Activated CD4-positive, alpha-beta T cell treated with anti-CD3 and anti-CD28 coated beads, Interleukin-2, amount 50 U/mL, for 24 hours (primary cell): ENCODE results near the gene LMX1B.
"Not testable (repeated sequence)": the region's sequence is repeated elsewhere in the genome, so short reads cannot be mapped to it uniquely, and the experiment has no call there.

ENCODE experiments used
- DNase-seq, 2 donors: peaks; one replicate each; pipeline ENCODE4 v3.0.0-alpha.2; 2020; ENCODE audit warnings: low read depth in 1 of 2, low spot score in 1 of 2

LMX1B gene

DNA sequence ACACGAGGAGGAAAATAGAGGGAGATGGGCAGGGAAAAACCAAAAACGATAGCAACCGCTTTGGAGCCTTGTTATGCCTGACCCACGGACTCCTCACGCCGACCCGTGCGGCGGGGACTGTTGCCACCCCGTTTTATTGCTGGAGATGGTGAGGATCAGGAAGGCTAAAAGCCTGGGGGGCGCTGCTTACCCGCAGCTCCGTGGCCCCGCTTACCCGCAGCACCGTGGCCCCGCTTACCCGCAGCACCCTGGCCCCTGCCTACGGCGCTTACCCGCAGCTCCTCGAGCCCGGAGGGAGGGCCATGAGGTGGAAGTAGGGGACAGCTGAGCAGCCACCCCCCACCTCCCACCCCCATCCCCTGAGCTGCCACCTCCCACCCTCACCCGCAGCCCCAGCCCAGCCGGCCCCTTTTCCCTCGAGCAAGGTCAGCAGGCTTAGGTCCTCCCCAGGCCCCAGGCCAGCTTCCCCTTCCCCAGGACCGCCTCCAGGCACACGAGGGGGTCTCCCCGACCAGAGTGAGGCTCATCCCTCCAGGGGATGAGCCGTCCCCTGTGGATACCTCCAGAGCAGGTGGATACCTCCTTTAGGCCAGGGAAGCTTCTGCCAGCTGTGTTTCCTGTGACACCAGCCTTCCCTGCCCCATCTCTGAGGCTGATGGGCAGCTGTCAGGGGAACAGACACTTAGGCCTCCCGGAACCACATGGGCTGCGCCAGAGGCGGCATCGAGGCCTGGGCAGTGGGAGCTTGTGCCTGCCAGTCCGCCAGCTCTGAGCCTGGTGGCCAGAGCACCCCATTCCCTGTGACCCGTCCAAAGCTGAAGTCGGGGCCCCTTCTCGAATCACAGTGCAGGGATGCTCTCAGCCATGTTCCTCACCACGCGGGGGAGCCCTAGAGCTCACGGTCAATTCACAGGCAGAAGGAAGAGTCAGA, 92.3 kb downstream of the LMX1B start:
- DNase-seq, result peak; percentile 54 to 68

DNA sequence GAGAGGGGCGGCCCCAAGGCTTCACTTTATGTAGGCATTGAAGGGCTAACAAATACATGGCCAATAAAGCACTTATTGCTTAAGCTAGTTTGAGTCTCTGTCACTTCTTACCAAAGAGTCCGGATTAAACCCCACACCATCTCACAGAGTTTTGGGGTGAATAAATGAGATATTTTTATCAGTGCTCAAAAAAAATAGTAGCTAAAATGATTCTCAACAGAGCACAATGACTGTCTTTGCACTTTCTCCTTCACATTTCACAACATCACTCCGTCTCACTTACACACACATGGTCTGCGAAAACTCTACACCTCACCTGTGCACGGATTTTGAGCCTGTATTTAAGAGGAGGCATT, 92.9 kb downstream of the LMX1B start:
- DNase-seq, result no peak

DNA sequence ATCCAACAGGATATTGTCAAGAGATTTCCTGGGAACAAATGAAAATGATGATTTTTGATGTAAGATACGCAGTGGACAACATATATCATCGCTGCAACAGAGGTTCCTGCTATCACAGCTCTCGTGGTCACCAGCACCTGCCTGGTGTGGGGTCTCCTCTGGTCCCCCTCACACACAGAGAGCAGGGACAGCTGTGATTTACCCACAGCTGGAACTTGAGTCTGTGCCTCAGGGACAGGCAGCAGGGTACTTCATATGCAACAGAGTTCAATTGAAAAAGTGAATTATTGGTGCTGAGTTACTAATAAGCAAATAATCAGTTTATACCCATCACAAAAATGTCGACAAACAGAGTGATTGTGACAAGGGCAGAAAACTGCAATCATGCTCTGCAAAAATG, 93.4 kb downstream of the LMX1B start:
- DNase-seq, result no peak

DNA sequence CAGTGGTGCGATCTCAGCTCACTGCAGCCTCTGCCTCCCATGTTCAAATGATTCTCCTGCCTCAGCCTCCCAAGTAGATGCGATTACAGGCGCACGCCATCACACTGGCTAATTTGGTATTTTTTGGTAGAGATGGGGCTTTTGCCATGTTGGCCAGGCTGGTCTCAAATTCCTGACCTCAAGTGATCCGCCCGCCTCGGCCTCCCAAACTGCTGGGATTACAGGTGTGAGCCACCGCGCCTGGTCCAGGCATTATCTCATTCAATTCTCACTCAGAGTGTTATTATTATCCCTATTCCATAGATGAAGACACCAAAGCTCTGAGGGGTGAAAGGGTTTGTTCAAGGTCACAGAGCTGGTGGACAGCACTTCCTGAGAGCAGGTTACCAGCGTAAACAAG, 94.0 kb downstream of the LMX1B start:
- not testable (repeated sequence) for DNase-seq

DNA sequence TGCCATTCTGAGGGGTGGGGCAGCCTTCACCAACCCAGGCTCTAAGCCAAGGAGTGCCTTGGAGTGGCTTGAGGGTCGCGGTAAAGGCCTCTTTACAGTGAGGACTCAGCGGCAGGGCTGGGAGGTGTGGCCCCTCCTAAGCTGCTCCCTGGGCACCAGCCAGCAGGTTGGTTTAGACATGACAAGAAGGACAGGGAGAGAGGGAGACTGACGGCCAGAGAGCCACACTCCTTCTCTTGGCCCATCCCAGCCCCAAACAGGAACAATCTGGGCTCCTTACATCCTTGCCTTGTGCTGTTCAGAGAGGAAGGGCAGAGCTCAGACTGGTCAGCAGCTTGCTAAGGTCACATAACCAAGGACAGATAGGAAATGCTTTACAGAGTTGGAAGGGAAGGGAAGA, 94.5 kb downstream of the LMX1B start:
- DNase-seq, result no peak

DNA sequence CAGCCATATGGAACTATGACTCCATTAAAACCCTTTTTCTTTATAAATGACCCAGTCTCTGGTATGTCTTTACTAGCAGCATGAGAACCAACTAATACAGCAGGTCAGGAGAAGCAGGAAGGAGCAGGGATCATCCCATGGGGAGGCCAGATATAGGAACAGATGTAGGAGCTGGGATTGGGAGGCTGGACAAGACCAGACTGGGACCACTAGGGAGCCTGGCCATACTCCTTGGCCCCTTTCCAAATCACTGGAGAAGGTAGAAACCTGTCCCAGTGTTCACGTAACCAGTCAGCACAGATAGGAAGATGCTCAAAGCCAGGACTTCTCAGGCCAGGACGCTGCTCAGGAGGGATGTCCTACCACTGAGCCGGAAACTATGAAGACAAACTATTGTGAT, 95.5 kb downstream of the LMX1B start:
- DNase-seq, result no peak

DNA sequence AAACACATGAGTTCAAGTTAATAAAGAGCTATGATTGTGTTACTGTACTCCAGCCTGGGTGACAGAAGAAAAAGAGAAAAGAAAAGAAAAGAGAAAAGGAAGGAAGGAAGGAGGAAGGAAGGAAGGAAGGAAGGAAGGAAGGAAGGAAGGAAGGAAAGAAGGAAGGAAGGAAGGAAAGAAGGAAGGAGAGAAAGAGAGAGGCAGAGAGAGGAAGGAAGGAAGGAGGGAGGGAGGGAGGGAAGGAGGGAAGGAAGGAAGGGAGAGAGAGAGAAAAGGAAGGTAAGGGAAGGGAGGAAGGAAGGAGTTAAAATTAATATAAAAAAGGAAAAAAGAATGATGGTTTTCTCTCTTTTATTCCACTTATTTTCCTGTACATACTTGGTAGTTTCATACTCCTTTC, 101.7 kb downstream of the LMX1B start:
- no peak for DNase-seq

DNA sequence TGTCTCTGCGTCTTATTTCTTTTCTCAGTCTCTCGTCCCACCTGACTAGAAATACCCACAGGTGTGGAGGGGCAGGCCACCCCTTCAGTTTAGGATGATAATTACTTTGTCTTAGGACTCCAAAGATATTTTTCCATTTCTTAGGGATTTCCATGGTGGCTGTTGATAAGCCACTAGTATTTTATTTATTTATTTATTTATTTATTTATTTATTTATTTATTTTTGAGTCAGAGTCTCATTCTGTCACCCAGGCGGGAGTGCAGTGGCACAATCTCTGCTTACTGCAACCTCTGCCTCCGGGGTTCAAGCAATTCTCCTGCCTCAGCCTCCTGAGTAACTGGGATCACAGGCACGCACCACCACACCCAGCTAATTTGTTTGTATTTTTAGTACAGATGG, 103.7 kb downstream of the LMX1B start:
- DNase-seq, result not testable (repeated sequence)

DNA sequence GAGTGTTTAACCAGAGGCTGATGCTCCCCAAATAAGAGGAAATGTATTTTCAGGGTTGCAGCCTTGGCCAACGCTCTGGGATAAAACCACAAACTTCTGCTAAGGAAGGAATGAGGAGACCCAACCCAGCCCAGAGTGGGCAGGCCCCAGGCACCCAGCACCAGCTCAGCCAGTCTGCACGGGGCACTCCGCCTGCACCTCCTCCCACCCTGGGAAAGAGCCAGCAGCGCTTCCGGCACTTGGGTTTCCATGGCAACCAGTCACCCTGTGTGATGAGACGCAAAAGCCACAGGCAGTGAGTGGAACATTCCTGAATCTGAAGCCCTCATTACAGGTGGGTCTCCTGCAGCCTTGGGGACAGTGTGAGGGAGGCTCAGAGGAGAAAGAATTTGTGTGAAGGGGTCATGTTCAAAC, 105.9 kb downstream of the LMX1B start:
- peak; percentile 47 to 87 for DNase-seq

DNA sequence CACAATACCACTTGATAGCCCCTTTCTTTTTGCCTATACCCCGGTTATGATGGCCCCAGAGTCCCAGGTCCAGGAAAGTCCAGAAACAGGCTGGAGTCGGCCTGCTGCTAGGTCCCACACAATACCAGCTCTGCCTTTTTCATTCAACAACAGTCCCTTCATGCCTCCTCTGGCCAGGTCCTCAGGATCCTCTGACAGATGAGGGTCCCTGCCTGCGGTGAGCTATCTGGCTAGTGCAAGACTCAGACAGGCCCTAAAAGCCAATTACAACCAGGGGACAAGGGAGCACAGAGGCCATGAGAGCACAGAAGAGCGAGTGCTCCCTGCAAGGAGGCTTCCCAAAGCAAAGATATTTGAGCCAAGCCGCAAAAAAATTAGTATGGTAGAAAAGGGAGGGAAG, 106.3 kb downstream of the LMX1B start:
- DNase-seq, result no peak

DNA sequence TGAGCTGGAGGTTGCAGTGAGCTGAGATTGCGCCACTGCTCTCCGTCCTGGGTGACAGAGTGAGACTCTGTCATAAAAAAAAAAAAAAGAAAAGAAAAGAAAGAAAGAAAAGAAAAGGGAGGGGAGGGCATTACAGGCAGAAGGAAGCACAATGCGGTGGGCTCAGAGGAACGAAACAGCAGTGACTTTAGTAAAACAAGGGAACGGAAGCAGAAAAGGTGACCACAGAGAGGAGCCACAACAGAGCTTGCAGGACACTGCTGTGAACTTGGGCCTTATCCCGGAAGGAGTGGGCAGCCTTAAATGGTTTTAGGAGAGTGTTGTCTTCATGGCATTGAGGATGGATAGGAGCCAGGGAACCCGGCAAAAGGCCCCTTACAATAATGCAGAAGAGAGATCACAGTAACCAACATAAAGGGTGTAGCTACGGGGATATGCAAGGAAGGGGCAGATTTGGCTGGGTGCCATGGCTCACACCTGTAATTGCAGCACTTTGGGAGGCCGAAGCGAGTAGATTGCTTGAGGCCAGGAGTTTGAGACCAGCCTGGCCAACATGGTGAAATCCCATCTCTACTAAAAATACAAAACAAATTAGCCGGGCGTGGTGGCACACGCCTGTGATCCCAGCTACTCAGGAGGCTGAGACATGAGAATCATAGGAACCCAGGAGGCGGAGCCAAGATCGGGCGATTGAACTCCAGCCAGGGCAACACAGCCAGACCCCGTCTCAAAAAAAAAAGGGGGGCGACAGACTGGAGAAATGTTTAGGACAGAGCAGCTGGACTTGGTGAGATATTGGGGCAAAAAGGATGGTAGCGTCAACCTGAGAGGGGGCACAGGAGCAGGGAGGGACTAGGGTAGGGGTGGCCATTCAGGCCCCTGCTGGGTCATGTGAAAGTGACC, 107.2 kb downstream of the LMX1B start:
- DNase-seq, result no peak

DNA sequence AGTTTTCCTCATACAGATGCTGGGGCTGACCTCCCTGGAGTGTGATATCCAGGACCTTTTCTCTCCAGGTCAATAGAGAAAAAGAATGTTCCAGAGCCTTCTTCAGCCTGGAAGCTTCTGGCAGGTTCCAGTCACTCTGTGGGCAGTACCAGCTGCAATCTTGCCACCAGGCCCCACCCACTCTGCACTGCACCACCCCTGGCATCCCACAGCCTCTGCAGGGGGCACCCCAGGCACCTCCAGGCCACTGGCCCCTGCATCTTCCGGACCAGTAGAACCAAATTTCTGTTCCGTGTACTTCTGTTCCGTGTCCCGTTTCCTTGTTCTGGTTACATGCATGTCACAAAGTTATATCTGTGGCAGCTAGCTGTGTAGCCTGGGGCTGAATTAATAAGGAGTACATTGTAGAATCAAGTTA, 107.8 kb downstream of the LMX1B start:
- DNase-seq, result no peak

DNA sequence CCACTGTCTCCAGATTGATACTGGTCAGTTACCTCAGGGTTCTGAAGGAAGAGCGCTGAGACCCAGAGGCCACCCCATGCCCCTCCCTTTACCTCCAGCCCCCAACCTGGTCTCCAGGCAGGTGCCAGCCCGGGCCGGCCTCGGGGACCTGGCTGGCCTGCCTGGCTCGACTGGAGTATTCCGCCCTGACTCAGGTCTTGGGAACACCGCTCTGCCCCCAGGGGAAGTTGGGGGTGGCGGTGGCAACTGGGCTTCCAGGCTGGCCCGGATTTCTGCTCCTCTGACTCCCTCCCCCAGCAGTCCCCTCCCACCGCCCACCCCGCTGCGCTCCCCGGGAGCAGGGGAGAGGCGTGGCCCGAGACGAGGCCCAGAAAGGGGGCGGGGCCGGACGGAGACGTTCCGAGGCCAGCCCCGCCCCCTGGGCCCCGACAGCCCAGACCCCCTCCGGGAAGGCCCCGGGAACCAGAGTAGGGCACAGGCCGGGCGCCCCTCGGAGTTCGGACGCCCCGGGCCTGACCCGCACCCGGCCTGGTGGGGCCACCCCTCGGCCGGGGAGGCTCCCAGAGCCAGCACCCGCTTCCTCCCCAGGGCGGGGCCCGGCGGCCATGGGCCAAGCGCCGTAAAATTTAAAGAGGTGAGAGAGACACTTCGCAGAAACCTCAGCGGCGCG, 108.7 kb downstream of the LMX1B start:
- peak; percentile 83 to 88 for DNase-seq

DNA sequence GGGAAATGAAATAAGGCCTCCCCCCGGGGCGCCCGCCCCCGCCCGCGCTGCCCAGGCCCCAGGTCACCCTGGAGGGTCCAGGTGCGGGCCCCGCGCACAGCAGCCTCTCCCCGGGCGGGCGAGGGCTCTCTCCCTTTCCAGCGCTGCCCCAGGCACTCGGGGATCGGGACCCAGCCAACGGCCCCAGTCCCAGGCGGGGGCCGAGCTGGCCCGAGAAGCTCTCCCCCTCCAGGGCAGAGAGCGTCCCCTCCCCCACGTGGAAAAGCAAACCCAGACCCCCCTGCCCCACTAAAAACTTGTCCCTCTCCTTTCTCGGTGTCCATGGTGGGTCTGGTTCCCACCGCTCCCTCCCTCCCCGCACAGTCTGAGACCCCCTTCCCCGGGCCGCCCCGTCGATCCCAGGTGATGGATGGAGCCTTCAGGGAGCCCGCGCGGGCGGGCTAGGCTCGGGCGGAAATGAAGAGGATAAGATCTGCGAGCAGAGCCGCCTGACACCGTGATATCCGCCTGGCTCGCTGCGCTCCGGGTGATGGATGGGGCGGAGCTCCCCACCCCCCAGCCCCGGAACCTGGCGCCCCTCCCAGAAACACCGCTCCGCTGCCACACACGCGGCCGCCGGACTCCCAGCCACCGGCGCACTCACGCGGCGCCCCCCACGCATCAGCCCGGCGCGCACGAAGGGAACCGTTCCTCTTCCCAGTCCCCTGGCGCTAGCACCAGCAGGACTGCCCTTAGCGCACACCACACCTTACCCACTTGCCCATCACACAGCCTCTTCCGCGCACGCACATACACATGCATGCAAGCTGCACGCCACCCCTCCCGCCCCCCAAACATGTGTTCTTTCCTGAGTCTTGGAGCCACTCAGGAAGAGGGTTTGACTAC, 109.4 kb downstream of the LMX1B start:
- peak; percentile 52 to 63 for DNase-seq

DNA sequence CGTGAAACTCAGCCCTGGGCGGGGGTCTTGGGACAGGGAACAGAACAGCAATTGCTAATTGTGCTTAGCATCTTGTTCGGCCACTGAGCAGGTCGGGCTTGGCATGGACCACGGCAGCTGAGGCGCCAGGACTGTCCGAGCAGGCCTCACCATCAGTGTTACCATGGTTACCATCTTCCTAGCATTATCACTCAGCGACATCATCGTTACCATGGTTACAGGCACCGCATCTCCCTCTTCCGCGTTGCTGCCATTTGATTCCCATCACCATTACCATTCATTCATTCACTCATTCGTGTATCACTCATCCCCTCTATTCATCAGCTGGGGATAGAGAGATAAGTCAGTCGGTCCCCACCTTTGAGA, 110.1 kb downstream of the LMX1B start:
- DNase-seq, result no peak

DNA sequence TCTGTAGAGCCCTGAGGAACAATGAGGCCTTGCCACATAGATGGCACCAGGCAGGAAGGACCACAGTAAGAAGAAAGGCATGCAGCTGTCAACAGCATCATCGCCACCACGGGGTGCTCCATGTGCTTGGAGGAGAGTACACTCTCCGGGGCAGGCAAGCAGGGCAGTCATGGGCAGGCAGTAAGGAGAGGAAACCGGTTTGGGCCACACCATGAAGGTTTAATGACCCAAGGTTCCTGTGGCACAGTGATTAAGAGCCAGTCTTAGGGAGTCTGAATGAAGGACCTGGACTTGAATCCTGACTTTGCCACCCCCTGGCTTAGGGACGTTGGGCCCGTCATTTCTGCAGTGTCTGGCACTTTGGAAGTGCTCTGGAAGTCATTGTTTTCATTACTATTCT, 110.5 kb downstream of the LMX1B start:
- DNase-seq, result no peak

DNA sequence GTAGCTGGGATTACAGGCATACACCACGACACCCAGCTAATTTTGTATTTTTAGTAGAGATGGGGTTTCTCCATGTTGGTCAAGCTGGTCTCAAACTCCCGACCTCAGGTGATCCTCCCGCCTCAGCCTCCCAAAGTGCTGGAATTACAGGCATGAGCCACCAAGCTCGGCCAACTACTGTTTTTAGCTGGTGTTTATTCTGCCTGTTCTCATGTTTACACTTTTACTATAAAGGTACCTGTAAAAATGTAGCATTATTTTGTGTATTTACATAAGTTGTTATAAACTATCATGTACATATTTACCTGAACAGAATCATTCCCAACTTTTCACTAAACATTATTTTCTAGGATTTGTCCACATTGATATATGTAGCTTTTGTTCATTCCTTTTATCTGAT, 111.8 kb downstream of the LMX1B start:
- not testable (repeated sequence) for DNase-seq

DNA sequence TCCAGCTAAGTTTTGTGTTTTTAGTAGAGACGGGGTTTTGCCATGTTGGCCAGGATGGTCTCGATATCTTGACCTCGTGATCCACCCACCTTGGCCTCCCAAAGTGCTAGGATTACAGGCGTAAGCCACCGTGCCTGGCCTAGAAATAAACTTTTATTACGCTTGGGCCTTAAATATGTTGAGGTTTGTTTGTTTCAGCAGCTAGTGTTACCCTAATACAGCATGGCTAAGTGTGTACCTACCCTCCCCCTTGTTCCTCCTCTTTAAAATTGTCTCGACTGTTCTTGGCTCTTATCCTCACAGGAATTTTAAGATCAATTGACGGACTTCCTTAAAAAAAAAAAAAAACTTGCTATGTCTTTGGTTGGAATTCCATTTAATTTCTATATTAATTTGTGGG, 114.5 kb downstream of the LMX1B start:
- DNase-seq, result not testable (repeated sequence)

DNA sequence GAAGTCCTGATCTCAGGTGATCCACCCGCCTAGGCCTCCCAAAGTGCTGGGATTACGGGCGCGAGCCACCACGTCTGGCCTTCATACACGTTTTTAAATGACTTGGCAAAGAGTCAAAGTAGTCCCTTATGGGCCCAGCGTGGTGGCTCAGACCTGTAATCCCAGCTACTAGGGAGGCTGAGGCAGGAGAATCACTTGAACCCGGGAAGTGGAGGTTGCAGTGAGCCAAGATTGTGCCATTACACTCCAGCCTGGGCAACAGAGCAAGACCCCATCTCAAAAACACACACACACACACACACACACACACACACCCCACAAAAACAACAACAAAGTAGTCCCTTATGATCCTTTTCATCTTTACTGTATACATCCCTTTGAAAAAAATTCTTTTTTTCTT, 116.9 kb downstream of the LMX1B start:
- not testable (repeated sequence) for DNase-seq

DNA sequence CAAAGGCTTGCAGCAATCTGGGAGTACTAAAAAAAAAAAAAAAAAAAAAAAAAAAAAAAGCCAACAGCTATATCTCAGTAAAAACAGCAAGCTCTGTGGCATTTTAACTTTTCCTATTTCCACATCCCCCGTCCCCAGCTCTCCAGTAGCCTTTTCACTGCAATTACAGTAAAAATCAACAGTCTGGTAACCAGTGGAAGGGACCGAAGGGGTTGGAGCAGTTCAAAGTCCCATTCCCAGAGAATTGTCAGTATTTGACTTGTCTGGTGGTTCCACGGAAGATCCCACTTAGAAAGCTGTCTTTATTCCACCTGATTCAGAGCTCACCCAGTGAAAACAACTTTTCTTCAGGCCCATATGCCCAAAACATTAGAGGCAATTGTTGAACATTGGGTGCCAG, 119.3 kb downstream of the LMX1B start:
- no peak for DNase-seq

DNA sequence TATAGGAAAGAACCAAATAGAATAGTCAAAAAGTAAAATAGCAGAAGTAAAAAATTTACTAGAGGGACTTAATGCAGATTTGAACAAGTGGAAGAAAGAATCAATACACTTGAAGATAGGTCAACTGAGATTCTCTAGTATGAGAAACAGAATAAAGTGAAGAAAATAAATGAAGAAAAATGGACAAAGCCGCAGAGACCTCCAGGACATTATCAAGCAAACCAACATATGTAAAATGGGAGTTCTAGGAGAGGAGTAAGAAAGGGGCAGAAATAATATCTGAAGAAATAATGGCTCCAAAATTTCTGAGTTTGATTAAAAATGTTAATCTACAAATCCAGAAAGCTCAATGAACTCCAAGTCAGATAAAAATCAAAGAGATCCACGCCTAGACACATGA, 121.1 kb downstream of the LMX1B start:
- DNase-seq, result no peak
